GM21381 (cell line): Measurements from ENCODE around the gene RASA2.

Experiments used
- ATAC-seq: cut with Tn5 transposase; IDR thresholded peaks from one replicate; pipeline ENCODE4 v1.9.1; 2021; ENCODE audit warnings: mild to moderate bottlenecking, moderate library complexity; ENCODE audit not compliant: unreplicated experiment

RASA2 gene

DNA sequence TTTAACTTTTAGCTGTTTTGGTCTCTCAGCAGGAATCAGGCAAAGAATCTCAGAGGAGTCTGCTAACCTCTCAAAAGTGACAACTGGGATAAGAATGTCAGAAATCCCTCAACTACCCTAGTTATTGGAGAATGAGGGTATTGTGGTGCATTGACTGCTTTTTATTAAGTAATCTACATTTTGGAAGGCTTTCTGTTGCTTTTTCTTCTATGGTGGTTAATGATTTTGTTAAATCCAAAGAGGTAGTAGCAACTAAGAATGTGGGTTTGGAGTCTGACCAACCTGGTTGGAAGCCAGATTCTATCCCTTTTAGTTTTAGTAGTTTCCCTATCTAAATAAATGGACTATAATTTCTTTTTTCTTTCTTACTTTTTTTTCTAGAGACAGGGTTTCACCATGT, 156.6 kb downstream of the RASA2 start:
- ATAC-seq: no peak

- no peak for ATAC-seq
These were observed 157.0 kb downstream of the RASA2 start for GRCh38 chr3:141643796-141644195.

GRCh38 chr3:141644931-141645330, 158.1 kb downstream of the RASA2 start:
- ATAC-seq: peak; percentile 77

DNA sequence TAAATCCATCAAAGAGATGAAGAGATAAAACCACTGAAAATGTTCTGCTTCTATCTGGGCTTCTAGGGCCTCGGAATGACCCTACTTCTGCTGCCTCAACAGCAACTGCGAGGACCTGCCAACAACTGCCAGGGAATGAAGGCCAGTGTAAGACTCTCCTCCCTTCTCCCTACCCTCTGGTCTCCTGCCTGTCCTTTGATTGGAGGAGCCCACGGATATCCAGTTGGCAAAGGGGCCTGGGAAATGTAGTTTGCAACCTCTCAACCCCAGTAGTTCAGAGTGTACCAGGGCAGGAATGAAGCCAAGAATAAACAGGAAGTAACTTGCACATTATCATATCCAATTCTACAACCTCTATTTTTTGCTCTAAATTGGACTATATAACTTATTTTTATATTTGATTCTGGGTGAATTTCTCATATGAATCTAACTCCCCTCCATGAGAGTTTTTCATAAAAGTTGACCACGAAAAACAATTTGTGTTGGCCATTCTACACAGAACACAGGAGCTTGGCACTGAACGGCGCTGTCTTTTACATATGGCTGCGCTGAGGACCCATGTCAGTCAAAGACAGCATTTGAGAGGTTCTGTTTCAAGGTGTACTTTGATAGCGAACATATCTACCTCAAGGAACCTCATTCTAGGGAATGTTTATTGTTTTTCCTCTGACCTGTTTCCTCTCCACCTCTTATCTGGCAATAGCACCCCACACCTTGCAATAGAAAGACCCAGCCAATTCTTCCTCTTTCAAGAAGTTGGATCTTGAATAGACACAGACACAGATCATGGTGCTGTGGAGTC, 160.1 kb downstream of the RASA2 start:
- ATAC-seq: no peak

DNA sequence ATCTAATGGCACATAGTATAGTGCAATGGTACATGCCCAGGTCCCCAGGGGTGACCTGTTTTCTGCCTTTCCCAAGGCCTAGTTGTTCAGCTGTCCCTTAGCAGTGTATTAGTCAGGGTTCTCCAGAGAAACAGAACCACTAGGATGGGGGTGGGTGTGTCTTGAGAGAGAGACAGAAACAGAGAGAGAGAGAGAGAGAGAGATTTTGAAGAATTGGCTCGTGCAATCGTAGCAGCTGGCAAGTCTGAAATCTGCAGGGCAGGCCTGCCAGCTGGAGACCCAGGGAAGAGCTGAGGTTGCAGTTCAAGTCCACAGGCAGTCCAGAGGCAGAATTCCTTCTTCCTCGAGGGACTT, 160.7 kb downstream of the RASA2 start:
- no peak for ATAC-seq

- ATAC-seq: no peak
These were observed 161.5 kb downstream of the RASA2 start for GRCh38 chr3:141648055-141648910.

DNA sequence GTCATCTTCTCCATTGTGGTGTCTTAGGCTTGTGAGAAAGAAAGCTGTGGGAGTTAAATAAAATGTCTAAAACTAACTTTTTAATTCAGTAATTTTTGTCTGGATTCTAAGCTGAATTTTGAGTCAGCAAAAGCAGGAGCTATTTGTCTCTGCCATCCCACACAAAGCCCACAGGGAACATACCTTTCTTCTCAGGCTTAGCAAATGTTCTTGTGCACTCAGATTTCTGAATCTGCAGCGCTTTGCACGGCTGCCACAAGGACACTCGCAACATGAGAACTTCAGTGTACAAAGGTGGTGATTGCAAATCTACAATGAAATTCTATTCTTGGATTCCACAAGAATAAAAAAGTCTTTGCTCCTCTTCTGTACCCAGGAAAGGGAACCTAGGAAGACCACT, 163.0 kb downstream of the RASA2 start:
- no peak for ATAC-seq

- no peak for ATAC-seq
These were observed 164.0 kb downstream of the RASA2 start for GRCh38 chr3:141650783-141651182.

- ATAC-seq: no peak
These were observed 164.6 kb downstream of the RASA2 start for GRCh38 chr3:141651409-141651808.

DNA sequence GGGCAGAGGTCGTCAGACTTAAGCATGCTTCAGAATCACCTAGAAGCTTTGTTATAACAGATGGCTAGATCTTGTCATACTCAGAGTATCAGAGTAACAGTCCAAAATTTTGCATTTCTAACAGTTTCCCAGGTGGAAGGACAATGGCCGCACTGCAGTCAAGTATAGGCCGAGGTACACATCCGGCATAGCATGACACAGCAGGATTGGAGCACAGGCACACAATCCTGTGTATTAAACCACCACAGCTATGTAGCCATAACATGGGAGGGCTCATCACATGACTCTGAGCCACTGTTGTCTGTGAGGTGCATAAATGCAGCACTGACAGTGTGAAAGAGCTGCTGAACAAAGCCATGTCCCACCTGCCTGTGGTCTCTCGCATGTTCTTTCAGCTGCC, 165.5 kb downstream of the RASA2 start:
- no peak for ATAC-seq

- no peak for ATAC-seq
These were observed 167.0 kb downstream of the RASA2 start for GRCh38 chr3:141653847-141654246.

GRCh38 chr3:141655801-141656200, 169.0 kb downstream of the RASA2 start:
- ATAC-seq: no peak

- ATAC-seq: no peak
These were observed 169.9 kb downstream of the RASA2 start for GRCh38 chr3:141656771-141657170.

DNA sequence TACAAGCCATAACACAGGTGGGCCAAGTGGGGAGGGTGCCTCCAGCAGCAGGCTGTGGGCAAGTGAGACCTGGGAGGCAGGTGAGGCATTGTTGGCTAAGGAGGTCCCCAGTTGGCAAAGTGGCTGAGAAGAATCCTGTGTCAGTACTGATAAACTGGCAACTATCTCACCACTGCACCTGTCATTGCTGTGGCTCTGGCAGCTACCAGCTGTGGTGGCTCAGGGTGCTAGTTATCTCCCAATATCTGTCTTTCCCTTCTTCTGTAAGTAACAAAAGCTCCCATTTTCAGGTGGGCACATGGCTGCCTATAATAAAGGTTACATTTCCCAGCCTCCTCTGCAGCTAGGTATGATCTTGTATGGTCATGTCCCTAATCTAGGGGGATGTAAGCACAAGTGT, 170.7 kb downstream of the RASA2 start:
- ATAC-seq: no peak

DNA sequence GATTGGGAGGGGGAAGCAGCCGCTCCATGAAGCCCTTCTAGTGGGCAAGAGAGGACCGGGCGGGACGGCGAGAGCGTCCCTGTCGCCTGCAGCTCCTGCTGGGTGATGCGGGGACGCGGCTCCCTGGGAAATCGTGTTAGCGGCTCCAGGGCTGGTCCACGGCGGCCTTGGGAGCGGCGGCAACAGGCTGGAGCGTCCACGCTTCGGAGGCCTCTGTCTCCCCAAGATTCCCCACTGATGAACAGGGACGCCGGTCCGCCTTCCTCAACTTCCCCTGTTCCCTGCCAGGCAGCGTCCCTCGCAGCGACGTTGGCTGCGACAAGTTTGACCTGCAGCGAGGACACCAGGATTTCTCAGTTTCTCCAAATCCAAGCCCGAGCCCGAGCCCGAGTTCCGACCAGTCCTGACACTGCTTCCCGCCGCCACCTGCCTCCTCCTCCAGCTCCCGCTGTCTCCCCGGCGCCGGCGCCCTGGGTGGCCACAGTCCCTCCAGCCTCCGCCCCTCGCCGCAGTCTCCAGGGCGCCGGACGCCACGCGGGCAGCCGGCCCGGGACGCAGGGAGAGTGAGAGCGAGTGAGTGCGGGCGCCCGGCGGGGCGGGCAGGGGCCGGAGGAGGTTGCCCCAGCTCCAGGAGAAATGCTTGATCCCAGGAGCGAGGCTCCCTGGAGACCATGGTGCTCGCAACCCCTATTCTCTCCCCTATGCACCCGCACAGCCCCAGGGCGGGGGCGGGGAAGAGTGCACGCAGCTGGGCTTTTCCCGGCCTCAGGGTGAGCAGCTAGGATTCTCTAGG, 173.2 kb downstream of the RASA2 start:
- no peak for ATAC-seq

DNA sequence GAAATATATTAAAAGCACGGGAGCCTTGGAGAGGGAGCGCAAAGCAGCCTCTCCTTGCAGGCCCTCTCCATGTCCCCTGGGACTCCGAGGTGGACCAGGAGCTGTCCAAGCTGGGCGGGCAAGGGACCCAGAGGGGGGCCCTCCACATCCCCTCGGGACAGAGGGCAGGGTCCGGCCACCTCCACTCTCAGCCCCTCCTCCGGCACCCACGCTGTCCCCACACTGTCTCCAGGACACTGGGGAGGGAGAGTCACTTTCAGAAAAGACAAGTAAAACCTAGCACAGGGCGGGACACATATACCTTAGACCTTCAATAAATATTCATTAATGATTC, 173.8 kb downstream of the RASA2 start:
- no peak for ATAC-seq

- ATAC-seq: no peak
These were observed 174.7 kb downstream of the RASA2 start for GRCh38 chr3:141661229-141662196.

DNA sequence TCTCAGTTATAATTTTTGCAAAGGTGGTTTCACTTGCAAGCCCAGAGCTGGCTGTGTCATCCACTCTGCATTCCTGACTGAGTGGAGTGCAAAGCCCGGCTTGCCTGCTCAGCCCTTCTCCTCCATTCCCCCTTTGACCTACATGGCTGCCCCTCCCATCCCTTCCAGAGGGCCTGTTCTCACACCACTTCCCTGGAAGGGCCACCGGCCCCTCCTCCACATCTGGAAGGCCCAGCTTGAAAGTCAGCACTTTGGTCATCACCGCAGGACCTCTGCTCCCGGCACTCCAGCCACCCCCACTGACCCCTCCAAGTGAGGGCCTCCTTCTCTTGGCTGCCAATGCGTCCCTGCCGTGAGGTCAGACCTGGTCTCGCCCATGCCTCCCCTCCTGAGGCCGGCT, 177.2 kb downstream of the RASA2 start:
- no peak for ATAC-seq
